Measurements from ENCODE around the gene MED15.

- TF ChIP-seq POLR2A (IDR thresholded peaks at IDR 0.05; ENCODE audit: low read depth) = no peak
- TF ChIP-seq POLR2AphosphoS5 (IDR thresholded peaks at IDR 0.05) = no peak
- TF ChIP-seq CTCF (IDR thresholded peaks at IDR 0.05) = no peak
Measured at GRCh38 chr22:20528405-20528978, 21.1 kb downstream of the MED15 start.

All from esophagus muscularis mucosa (tissue), 3 donors.